Esophagus muscularis mucosa (tissue), 4 donors: ENCODE results near the gene KLK2. TPM values are rescaled to one million over a fixed set of nuclear protein-coding genes. Genes with fewer than 3 reads are reported as not detected.
"Not testable (repeated sequence)": the region's sequence is repeated elsewhere in the genome, so short reads cannot be mapped to it uniquely, and the experiment has no call there.

Source experiments
- DNase-seq: peaks from one replicate; pipeline ENCODE4 v3.0.0-alpha.2; 2017; ENCODE audit errors: extremely low spot score
- H3K27ac ChIP-seq, 4 donors: fragments of 200-600 bp; sonication (generic); replicated peaks in 1 of 4; 1 replicate in 3 of 4; 2 replicates in 1 of 4; pipeline ENCODE4 v1.5.1; 2016 to 2019; ENCODE audit warnings: mild to moderate bottlenecking in 1 of 4
- H3K27me3 ChIP-seq, 4 donors: fragments of 200-600 bp; sonication (generic); one replicate each; pipeline versions ENCODE4 v1.5.1 to v1.6.0; 2016 to 2019
- H3K36me3 ChIP-seq, 4 donors: fragments of 200-600 bp; sonication (generic); one replicate each; pipeline ENCODE4 v1.5.1; 2016 to 2019
- H3K4me1 ChIP-seq, 4 donors: fragments of 200-600 bp; sonication (generic); one replicate each; pipeline ENCODE4 v1.5.1; 2016 to 2019
- H3K4me3 ChIP-seq, 4 donors: fragments of 200-600 bp; sonication (generic); 1 replicate in 2 of 4; 2 replicates in 2 of 4; pipeline ENCODE4 v1.5.1; 2016 to 2019; ENCODE audit warnings: mild to moderate bottlenecking in 4 of 4, moderate library complexity in 1 of 4
- H3K9me3 ChIP-seq, 4 donors: fragments of 200-600 bp; sonication (generic); 1 replicate in 3 of 4; 2 replicates in 1 of 4; pipeline ENCODE4 v1.5.1; 2016 to 2019
- CTCF ChIP-seq, 3 experiments: fragments of 200-600 bp in 2 of 3; fragments of 450-650 bp in 1 of 3; sonication (generic) in 2 of 3; IDR thresholded peaks; one replicate each; pipeline ENCODE4 v1.5.1; 2017 to 2019; ENCODE audit warnings: antibody characterized with exemption in 3 of 3, mild to moderate bottlenecking in 2 of 3, moderate library complexity in 1 of 3
- EP300 ChIP-seq: sonication (generic); formaldehyde crosslinking; IDR thresholded peaks from one replicate; pipeline ENCODE4 v1.6.1; 2017; ENCODE audit warnings: antibody characterized with exemption
- POLR2A ChIP-seq: fragments of 450-650 bp; IDR thresholded peaks from one replicate; pipeline ENCODE4 v1.6.1; 2017; ENCODE audit warnings: antibody characterized with exemption, moderate library complexity, mild to moderate bottlenecking, low read depth
- POLR2AphosphoS5 ChIP-seq, 2 donors: sonication (generic); formaldehyde crosslinking; IDR thresholded peaks; one replicate each; pipeline ENCODE4 v1.6.1; 2017; ENCODE audit warnings: antibody characterized with exemption in 2 of 2
- WGBS: methylation state at CpG from one replicate; pipeline ENCODE4 v1.1.5; 2018; 5-methylcytosine and 5-hydroxymethylcytosine counted together
- intact Hi-C: fragments of 100-400 bp; cut with DNase I; formaldehyde crosslinking; loops from one replicate; pipeline ENCODE4 v1.15.1; 2023
- total RNA-seq, 4 donors: library from RNA; depleted of rRNA; stranded (reverse); fragments of >200 nt; gene quantifications; one replicate each; pipeline versions ENCODE4 v1.1.0 to v1.2.1, GENCODE V29; 2016

Gene KLK2
- total RNA-seq, 4 donors from 2014 or later: not detected

GRCh38 chr19:50894478-50895356 is 21.5 kb downstream of the KLK2 start:
- Histone ChIP-seq H3K4me3 (no peak overlapping the region), H3K36me3 (no peaks in the 10 kb centered on the region), H3K27me3 (peaks cover 0 to 66% (median 2%) of the 10 kb centered on the region in 4 donors), H3K9me3 (no peaks in the 10 kb centered on the region), H3K4me1 (no peaks in the 10 kb centered on the region), H3K27ac (no peak overlapping the region)
- intact Hi-C loops: no loop called here
- DNase-seq: no peak
- 62% methylated on average over 7 of the region's 10 CpGs for WGBS
- TF ChIP-seq CTCF (IDR thresholded peaks at IDR 0.05): no peak
- TF ChIP-seq POLR2A: no peak
- TF ChIP-seq EP300: no peak
- TF ChIP-seq POLR2AphosphoS5 (IDR thresholded peaks at IDR 0.05): no peak

- H3K27me3 ChIP-seq: peaks cover 0 to 78% (median 2%) of the 10 kb centered on the region in 4 donors
- WGBS: 82% methylated on average over 9 of the region's 9 CpGs
These were observed 22.9 kb downstream of the KLK2 start for GRCh38 chr19:50896089-50896590.

GRCh38 chr19:50896591-50897190 is 23.5 kb downstream of the KLK2 start:
- peaks cover 0 to 76% (median 2%) of the 10 kb centered on the region in 4 donors for H3K27me3 ChIP-seq
- intact Hi-C loops: no loop called here
- no peaks in the 10 kb centered on the region for H3K9me3 ChIP-seq
- WGBS: 70% methylated on average over 6 of the region's 6 CpGs
- TF ChIP-seq POLR2AphosphoS5 (IDR thresholded peaks at IDR 0.05) (no peak), POLR2A (no peak), CTCF (IDR thresholded peaks at IDR 0.05) (no peak), EP300 (no peak)
- no peak overlapping the region for H3K27ac ChIP-seq
- H3K4me1 ChIP-seq: no peaks in the 10 kb centered on the region
- DNase-seq: no peak
- H3K36me3 ChIP-seq: no peaks in the 10 kb centered on the region
- no peak overlapping the region for H3K4me3 ChIP-seq

More at GRCh38 chr19:50896089-50896590, 22.9 kb downstream of the KLK2 start:
- intact Hi-C loops, H3K36me3 ChIP-seq, H3K4me3 ChIP-seq, DNase-seq, H3K4me1 ChIP-seq, H3K9me3 ChIP-seq, H3K27ac ChIP-seq: not testable (repeated sequence)

GRCh38 chr19:50897191-50897607 is 24.0 kb downstream of the KLK2 start:
- no peak for DNase-seq
- no peaks in the 10 kb centered on the region for H3K4me1 ChIP-seq
- H3K4me3 ChIP-seq: no peak overlapping the region
- intact Hi-C loops: no loop called here
- H3K9me3 ChIP-seq: no peaks in the 10 kb centered on the region
- 64% methylated on average over 2 of the region's 3 CpGs for WGBS
- H3K27ac ChIP-seq: no peak overlapping the region
- H3K27me3 ChIP-seq: peaks cover 0 to 72% (median 2%) of the 10 kb centered on the region in 4 donors
- H3K36me3 ChIP-seq: no peaks in the 10 kb centered on the region
- TF ChIP-seq POLR2AphosphoS5 (IDR thresholded peaks at IDR 0.05) (no peak), CTCF (IDR thresholded peaks at IDR 0.05) (no peak), EP300 (no peak), POLR2A (no peak)

GRCh38 chr19:50897612-50898011 is 24.4 kb downstream of the KLK2 start:
- 80% methylated on average over 1 of the region's 3 CpGs for WGBS

More at GRCh38 chr19:50897612-50898011, 24.4 kb downstream of the KLK2 start:
- no peaks in the 10 kb centered on the region for H3K36me3 ChIP-seq
- DNase-seq: no peak
- H3K4me1 ChIP-seq: no peaks in the 10 kb centered on the region
- no peak overlapping the region for H3K27ac ChIP-seq
- H3K27me3 ChIP-seq: peaks cover 0 to 68% (median 2%) of the 10 kb centered on the region in 4 donors
- intact Hi-C loops: no loop called here
- no peak for TF ChIP-seq EP300
- no peak for TF ChIP-seq CTCF (IDR thresholded peaks at IDR 0.05)
- TF ChIP-seq POLR2AphosphoS5 (IDR thresholded peaks at IDR 0.05): no peak
- TF ChIP-seq POLR2A: no peak
- H3K9me3 ChIP-seq: no peaks in the 10 kb centered on the region
- no peak overlapping the region for H3K4me3 ChIP-seq
